GDM1 (cell line): ENCODE results near the gene BLTP3A.
A peak's percentile ranks its signal among the peaks of the same experiment; 100 is the strongest.
"Not testable (repeated sequence)": the region's sequence is repeated elsewhere in the genome, so short reads cannot be mapped to it uniquely, and the experiment has no call there.

Experiments
- DNase-seq: peaks from one replicate; lab custom pipeline; 2025; lab: John Stamatoyannopoulos, UW

Gene BLTP3A

DNA sequence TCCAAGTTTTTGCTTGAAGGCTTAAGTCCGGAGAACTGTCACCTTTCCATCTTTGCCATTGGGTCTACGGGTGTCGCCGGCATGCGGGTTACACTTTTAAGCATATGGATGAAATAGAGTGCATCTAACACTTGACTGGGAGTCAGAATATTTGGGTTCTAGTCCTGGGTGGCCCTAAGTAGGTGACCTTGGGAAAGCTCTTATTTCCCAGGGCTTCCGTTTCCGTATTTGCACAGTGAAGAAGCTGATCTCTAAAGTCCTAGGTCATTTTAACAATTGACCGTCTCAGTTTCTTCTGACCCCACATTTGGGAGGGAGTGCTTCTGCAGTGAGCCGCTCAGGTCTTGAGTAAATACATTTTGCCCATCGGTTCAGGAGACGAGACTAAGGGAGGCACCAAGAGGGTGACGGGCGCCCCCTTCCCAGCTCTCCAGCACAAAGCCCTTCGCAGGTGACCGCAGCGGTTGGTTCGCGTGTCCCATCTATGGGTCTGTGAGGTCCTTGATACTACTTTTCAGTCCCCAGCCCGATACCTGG lies 651 bp upstream of the BLTP3A start:
- DNase-seq: peak; percentile 52

- DNase-seq: peak; percentile 15
These were observed 970 bp downstream of the BLTP3A start for GRCh38 chr6:34792605-34793500.

GRCh38 chr6:34793877-34794276 lies 2.0 kb downstream of the BLTP3A start:
- DNase-seq: no peak

GRCh38 chr6:34795836-34796425 lies 4.0 kb downstream of the BLTP3A start:
- DNase-seq: no peak

DNA sequence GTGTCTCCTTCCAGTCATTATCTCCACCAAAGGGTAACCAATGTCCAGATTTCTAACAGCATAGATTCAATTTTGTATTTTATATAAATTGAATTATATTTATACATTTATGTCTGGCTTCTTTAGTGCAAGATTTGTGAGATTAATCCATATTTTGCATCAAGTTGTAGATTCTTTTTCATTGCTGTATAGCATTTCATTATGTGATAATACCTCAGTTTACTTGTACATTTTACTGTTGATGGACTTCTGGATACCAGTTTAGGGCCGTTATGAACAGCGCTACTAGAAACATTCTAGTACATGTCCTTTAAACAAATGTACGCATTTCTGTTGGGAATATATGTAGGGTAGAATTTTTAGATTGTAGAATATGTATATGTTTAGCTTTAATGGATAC lies 6.2 kb downstream of the BLTP3A start:
- no peak for DNase-seq

DNA sequence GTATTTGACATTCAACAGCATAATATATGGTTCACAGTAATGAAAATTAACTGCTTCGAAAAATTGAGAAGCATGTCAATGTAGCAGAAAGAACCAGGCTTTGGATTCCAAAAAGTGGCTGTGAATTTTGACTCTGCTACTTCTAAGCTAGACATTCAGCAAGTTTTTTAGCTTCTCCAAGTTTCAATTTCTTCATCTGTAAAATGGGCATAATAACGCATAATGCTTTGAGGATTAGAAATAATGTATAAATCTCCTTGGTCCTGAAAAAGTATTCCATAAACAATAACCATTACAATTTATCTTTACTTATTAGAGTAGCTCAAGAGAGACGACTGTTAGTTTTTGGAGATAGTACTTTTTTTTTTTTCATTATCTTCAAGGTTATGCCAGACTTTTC lies 7.7 kb downstream of the BLTP3A start:
- DNase-seq: no peak

DNA sequence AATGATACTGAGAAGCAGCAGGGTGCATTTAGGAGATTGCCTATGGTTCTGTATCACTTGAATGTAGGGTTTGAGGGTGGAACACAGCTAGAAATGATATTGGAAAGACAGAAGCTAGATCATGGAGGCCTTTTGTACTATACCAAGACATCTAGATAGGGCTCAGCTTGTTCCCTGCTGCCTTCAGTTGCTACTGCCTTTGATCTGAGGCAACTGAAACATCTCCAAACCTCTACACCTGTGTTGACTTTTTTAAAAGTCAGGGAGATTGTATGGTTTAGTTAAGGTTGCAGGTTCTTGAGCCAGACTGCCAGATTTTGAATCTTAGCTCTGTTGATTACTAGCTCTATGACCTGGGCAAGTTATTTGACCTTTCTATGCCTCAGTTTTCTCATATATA lies 12.7 kb downstream of the BLTP3A start:
- no peak for DNase-seq

- DNase-seq: not testable (repeated sequence)
These were observed 13.2 kb downstream of the BLTP3A start for GRCh38 chr6:34805074-34805473.

GRCh38 chr6:34806738-34807453 lies 15.0 kb downstream of the BLTP3A start:
- DNase-seq: no peak

DNA sequence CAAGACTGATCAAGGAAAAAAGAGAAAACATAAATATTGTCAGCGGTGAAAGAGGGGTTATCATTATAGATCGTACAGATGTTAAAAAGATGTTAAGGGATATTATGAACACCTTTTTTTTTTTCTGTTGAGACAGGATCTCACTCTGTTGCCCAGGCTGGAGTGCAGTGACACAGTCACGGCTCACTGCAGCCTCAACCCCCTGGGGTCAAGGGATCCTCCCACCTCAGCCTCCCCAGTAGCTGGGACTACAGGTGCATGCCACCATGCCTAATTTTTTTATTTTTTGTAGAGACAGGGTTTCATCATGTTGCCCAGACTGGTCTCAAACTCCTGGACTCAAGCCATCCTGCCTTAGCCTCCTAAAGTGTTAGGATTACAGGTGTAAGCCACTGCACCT lies 16.6 kb downstream of the BLTP3A start:
- not testable (repeated sequence) for DNase-seq

- DNase-seq: not testable (repeated sequence)
These were observed 17.5 kb downstream of the BLTP3A start for GRCh38 chr6:34809419-34809818.

DNA sequence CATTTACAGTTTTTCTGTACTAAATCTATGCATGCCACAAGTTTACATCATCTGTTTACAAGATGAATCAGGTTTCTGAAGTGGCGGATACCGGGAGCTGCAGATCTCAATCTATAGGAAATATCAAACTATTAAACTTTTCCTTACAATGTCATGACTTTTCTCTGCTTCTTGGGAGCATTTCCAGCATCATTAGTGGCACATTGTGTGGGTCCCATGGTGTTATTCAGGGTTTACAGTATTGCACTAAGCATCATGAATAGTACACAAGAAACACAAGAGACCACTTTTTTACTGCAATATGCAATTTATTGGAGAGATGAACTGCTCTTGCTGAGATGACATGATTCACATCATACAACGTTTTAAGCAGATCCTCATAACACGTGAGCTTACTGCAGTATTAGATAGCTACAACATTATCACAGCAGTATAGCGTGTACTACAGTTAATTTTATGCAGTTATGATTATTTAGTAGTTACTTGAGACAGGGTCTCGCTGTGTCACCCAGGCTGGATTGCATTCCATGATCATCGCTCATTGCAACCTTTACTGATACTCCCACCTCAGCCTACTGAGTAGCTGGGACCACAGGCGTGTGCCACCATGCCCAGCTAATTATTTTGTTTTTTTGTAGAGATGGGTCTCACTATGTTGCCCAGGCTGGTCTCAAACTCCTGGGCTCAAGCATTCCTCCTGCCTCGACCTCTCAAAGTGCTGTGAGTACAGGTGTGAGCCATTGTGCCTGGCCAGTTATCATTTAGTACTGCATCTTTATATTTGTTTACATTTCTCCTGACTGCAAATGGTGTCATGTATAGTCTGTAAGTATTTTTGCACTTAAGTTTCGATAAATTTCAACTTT lies 18.4 kb downstream of the BLTP3A start:
- DNase-seq: no peak

DNA sequence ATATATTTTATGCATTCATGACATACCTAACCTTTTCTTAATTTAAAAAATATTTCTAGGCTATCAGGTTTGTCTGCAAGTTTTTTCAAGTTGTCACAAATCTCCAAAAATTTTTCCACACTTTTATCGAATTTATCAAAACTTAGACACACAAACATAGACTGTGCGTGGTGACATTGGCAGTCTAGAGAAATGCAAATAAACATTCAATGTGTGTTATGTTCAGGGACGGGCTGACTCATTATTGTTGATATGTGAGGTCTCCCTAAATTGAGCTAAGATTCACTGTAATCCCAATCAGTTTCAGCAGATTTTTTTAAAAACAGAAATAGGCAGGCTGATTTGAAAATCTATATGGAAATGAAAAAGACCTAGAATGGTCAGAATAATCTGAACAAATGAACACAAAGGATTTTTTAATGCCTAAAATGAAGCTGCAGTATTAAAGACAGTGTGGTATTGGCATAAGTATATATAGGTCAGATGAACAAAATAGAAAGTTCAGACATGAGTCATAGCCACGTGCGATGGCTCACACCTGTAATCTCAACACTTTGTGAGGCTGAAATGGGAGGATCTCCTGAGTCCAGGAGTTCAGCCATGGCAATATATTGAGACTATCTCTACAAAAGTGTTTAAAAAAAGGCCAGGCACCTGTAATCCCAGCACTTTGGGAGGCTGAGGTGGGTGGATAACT lies 19.2 kb downstream of the BLTP3A start:
- no peak for DNase-seq

DNA sequence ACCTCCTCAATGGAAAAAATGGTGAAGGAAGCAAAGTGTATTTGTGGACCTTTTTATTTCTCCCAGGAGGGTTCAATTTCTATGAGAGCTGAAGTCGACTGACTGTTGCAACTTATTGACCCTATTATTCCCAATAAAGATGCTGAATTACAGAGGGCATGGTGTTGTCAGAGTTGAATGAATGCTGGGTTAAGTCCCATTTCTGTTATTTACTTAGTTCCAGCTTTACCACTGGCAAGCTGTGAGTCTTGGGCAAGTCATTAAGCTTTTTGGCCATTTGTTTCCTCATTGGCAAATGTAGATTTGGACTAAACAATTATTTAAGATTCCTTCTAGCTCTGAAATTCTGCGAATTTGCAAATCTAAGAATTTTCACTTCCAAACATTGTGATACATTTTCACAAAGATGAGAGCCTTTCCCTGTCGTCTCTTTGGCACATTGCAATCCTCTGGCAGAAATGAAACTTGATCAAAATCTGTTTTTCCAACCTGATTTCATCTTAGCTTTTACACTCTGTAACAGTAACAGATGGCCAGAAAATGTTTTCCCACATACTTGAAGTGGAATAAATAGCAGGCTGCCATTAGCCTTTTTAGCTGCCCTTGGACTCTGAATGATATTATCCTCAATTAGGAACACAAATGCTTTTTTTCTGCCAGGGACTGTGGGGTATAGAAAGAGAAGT lies 21.3 kb downstream of the BLTP3A start:
- DNase-seq: no peak

DNA sequence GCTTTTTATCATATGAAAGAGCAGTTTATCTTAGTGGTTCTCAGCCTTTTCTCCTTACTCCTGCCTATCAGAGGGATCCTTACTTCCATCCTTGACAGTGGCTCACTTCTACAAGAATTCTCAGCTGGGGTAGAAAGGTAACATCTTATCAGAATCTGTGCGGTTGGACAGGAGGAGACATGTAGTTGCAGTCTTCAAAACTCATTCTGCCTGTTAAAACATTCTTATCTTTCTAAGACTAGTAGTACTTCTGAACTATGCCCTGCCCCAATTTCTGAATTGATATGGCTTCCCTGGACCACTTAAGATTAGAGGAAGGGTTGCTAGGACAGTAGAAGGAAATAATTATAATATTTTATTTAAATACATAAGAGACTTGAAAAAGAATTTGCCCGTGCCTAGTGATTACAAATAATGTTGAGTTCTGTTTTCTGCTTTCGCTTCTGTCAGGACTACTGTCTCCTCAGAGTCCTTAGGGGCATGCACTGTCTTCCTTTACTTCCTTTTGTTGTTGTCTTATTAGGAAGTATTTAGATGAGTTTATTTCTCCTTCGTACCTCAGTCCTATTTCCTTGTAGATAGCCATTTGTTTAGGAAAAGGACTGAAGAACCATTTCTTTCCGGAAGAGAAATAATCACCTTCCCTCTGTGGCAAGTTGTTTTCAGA lies 24.9 kb downstream of the BLTP3A start:
- DNase-seq: no peak

DNA sequence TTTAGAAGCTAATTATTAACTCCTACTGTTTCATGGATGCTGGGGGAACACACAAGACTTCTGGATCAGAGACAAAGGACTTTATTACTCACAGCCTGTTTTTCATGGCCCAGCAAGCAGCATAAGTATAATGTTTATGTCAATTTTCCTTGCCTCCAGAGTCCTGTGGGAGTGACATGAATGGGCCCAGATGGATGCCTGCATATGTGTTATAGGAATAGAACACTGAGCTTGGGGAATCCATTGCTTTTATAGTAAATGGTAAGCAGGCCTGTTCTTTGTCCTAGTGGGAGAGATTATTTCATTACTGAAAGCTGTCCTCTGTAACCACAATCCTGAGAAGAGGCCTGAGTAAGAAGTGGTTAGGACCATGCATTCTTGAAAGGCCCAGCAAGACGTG lies 25.6 kb downstream of the BLTP3A start:
- no peak for DNase-seq

GRCh38 chr6:34818872-34819570 lies 27.1 kb downstream of the BLTP3A start:
- DNase-seq: peak; percentile 17

GRCh38 chr6:34819571-34820480 lies 27.9 kb downstream of the BLTP3A start:
- no peak for DNase-seq
